ENCODE results near the gene FARP2.

- no peak for TF ChIP-seq ZNF496 (CRISPR knock-in tag; IDR thresholded peaks at IDR 0.05; ENCODE audit: insufficient replicate concordance)
- TF ChIP-seq YEATS2 (CRISPR knock-in tag; IDR thresholded peaks at IDR 0.05; ENCODE audit: borderline replicate concordance) = no peak
- no peak for TF ChIP-seq ZNF749 (CRISPR knock-in tag; IDR thresholded peaks at IDR 0.05; ENCODE audit: borderline replicate concordance)
- no peak for TF ChIP-seq SNAPC5 (CRISPR knock-in tag; IDR thresholded peaks at IDR 0.05; ENCODE audit: borderline replicate concordance)
- no peak for TF ChIP-seq FOXP1 (IDR thresholded peaks at IDR 0.05)
- TF ChIP-seq FOXP1 (CRISPR knock-in tag; IDR thresholded peaks at IDR 0.05) = peak; percentile 82; the same call in 1 of the 2 replicates
- TF ChIP-seq POLR2AphosphoS2 (IDR thresholded peaks at IDR 0.05; ENCODE audit: low read depth, low read length) = no peak
- no peak for TF ChIP-seq ZNF274 (CRISPR knock-in tag; IDR thresholded peaks at IDR 0.05)
- no peak for TF ChIP-seq ZKSCAN8 (CRISPR knock-in tag; IDR thresholded peaks at IDR 0.05; ENCODE audit: borderline replicate concordance)
- no peak for TF ChIP-seq ATRX (CRISPR knock-in tag; IDR thresholded peaks at IDR 0.05; ENCODE audit: borderline replicate concordance)
- TF ChIP-seq CBFB (CRISPR knock-in tag; IDR thresholded peaks at IDR 0.05) = no peak
- TF ChIP-seq ZNF691 (CRISPR knock-in tag; IDR thresholded peaks at IDR 0.05; ENCODE audit: borderline replicate concordance, low read depth) = no peak
These were observed 61.5 kb downstream of the FARP2 start for GRCh38 chr2:241417626-241418025.

All from HepG2 (cell line).